Hepatocyte (in vitro differentiated cells): ENCODE results near the gene RTN4IP1.

ENCODE experiments used
- EZH2 ChIP-seq: fragments of 200-600 bp; sonication (generic); IDR thresholded peaks from 2 replicates; pipeline ENCODE4 v1.6.1; 2016; ENCODE audit warnings: antibody characterized with exemption, mild to moderate bottlenecking, borderline replicate concordance
- EZH2phosphoT487 ChIP-seq: fragments of 200-600 bp; sonication (generic); IDR thresholded peaks from one replicate; pipeline ENCODE4 v1.6.1; 2018; ENCODE audit warnings: antibody characterized with exemption, mild to moderate bottlenecking, low read depth, moderate library complexity; ENCODE audit not compliant: unreplicated experiment, severe bottlenecking
- TF ChIP-seq, protein P1 (sequence below): fragments of 200-600 bp; sonication (generic); IDR thresholded peaks from 2 replicates; pipeline ENCODE4 v1.5.1; 2016; ENCODE audit warnings: antibody characterized with exemption, mild to moderate bottlenecking; ENCODE audit not compliant: poor library complexity

- TF ChIP-seq, protein P1, sequence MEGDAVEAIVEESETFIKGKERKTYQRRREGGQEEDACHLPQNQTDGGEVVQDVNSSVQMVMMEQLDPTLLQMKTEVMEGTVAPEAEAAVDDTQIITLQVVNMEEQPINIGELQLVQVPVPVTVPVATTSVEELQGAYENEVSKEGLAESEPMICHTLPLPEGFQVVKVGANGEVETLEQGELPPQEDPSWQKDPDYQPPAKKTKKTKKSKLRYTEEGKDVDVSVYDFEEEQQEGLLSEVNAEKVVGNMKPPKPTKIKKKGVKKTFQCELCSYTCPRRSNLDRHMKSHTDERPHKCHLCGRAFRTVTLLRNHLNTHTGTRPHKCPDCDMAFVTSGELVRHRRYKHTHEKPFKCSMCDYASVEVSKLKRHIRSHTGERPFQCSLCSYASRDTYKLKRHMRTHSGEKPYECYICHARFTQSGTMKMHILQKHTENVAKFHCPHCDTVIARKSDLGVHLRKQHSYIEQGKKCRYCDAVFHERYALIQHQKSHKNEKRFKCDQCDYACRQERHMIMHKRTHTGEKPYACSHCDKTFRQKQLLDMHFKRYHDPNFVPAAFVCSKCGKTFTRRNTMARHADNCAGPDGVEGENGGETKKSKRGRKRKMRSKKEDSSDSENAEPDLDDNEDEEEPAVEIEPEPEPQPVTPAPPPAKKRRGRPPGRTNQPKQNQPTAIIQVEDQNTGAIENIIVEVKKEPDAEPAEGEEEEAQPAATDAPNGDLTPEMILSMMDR: no peak
- TF ChIP-seq EZH2 (no peak), EZH2phosphoT487 (no peak)
Measured at GRCh38 chr6:106626485-106626884, 2.8 kb downstream of the RTN4IP1 start.
